SK-N-SH treated with all-trans-retinoic acid at 6 μM for 48 hours (cell line): Measurements from ENCODE around the gene TRIM58.

Experiments
- ARNTL ChIP-seq: fragments of 450-650 bp; formaldehyde crosslinking; IDR thresholded peaks from 2 replicates; pipeline ENCODE4 v1.5.0; 2020; ENCODE audit warnings: low read depth, mild to moderate bottlenecking, moderate library complexity, borderline replicate concordance
- GLIS3 ChIP-seq: fragments of 250-450 bp; sonication (Bioruptor Pico); IDR thresholded peaks from 2 replicates; pipeline ENCODE4 v1.5.0; 2020; ENCODE audit warnings: mild to moderate bottlenecking, moderate library complexity
- ISL1 ChIP-seq: fragments of 250-450 bp; sonication (Bioruptor Pico); IDR thresholded peaks from 2 replicates; pipeline ENCODE4 v2.1.2; 2022; ENCODE audit warnings: mild to moderate bottlenecking, moderate library complexity
- OSR1 ChIP-seq: fragments of 250-450 bp; sonication (Bioruptor Pico); IDR thresholded peaks from 2 replicates; pipeline ENCODE4 v1.8.0; 2022; ENCODE audit warnings: moderate library complexity, mild to moderate bottlenecking, inconsistent platforms
- PATZ1 ChIP-seq: fragments of 250-450 bp; sonication (Bioruptor Pico); IDR thresholded peaks from 2 replicates; pipeline ENCODE4 v1.8.0; 2020; ENCODE audit warnings: mild to moderate bottlenecking, moderate library complexity, borderline replicate concordance
- PPARA ChIP-seq: fragments of 250-450 bp; sonication (Bioruptor Pico); IDR thresholded peaks from 2 replicates; pipeline ENCODE4 v1.5.0; 2020; ENCODE audit warnings: mild to moderate bottlenecking, borderline replicate concordance
- RARB ChIP-seq: fragments of 250-450 bp; sonication (Bioruptor Pico); IDR thresholded peaks from 2 replicates; pipeline ENCODE4 v1.8.0; 2021; ENCODE audit warnings: mild to moderate bottlenecking, moderate library complexity
- TCF4 ChIP-seq: fragments of 250-450 bp; sonication (Bioruptor Pico); IDR thresholded peaks from 2 replicates; pipeline ENCODE4 v1.8.0; 2021; ENCODE audit warnings: mild to moderate bottlenecking, moderate library complexity, borderline replicate concordance
- TSHZ2 ChIP-seq: fragments of 250-450 bp; sonication (Bioruptor Pico); IDR thresholded peaks from 2 replicates; pipeline ENCODE4 v1.5.0; 2020; ENCODE audit warnings: mild to moderate bottlenecking, moderate library complexity
- ZFP3 ChIP-seq: fragments of 250-450 bp; sonication (Bioruptor Pico); IDR thresholded peaks from 2 replicates; pipeline ENCODE4 v1.5.0; 2020; ENCODE audit warnings: mild to moderate bottlenecking, moderate library complexity
- ZFP30 ChIP-seq: fragments of 450-650 bp; formaldehyde crosslinking; IDR thresholded peaks from 2 replicates; pipeline ENCODE4 v1.5.0; 2022; ENCODE audit warnings: mild to moderate bottlenecking, moderate library complexity
- ZNF8 ChIP-seq: fragments of 450-650 bp; formaldehyde crosslinking; IDR thresholded peaks from 2 replicates; pipeline ENCODE4 v1.5.0; 2020; ENCODE audit warnings: mild to moderate bottlenecking, moderate library complexity
- TF ChIP-seq, protein P1 (sequence below): fragments of 250-450 bp; sonication (Bioruptor Pico); IDR thresholded peaks from 2 replicates; pipeline ENCODE4 v1.8.0; 2021; ENCODE audit warnings: low read depth, mild to moderate bottlenecking, moderate library complexity, borderline replicate concordance

- TF ChIP-seq GLIS3 (CRISPR knock-in tag) = no peak
- no peak for TF ChIP-seq ZFP3
- TF ChIP-seq TCF4 = no peak
- TF ChIP-seq ZFP30 (CRISPR knock-in tag) = no peak
- TF ChIP-seq, protein P1, sequence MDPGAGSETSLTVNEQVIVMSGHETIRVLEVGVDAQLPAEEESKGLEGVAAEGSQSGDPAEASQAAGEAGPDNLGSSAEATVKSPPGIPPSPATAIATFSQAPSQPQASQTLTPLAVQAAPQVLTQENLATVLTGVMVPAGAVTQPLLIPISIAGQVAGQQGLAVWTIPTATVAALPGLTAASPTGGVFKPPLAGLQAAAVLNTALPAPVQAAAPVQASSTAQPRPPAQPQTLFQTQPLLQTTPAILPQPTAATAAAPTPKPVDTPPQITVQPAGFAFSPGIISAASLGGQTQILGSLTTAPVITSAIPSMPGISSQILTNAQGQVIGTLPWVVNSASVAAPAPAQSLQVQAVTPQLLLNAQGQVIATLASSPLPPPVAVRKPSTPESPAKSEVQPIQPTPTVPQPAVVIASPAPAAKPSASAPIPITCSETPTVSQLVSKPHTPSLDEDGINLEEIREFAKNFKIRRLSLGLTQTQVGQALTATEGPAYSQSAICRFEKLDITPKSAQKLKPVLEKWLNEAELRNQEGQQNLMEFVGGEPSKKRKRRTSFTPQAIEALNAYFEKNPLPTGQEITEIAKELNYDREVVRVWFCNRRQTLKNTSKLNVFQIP = no peak
- TF ChIP-seq OSR1 (CRISPR knock-in tag) = no peak
- no peak for TF ChIP-seq ZNF8 (CRISPR knock-in tag)
- TF ChIP-seq TSHZ2 = no peak
- TF ChIP-seq PPARA (CRISPR knock-in tag) = no peak
- TF ChIP-seq RARB (CRISPR knock-in tag) = no peak
- no peak for TF ChIP-seq ISL1
- no peak for TF ChIP-seq PATZ1 (CRISPR knock-in tag)
- no peak for TF ChIP-seq ARNTL (CRISPR knock-in tag)
Observed at GRCh38 chr1:247854899-247855545, 2.0 kb upstream of the TRIM58 start.
